HepG2 (cell line): ENCODE measurements around the gene ULK4. TPM values are rescaled to one million over a fixed set of nuclear protein-coding genes. Genes with fewer than 3 reads are reported as not detected.

Experiments used
- ARNTL ChIP-seq: sonication (generic); formaldehyde crosslinking; IDR thresholded peaks from 2 replicates; pipeline ENCODE4 v1.4.0; 2020; ENCODE audit warnings: mild to moderate bottlenecking, missing genetic modification reagents
- CHCHD3 ChIP-seq: sonication (generic); formaldehyde crosslinking; IDR thresholded peaks from 2 replicates; pipeline ENCODE4 v1.8.0; 2022; ENCODE audit warnings: mild to moderate bottlenecking, missing genetic modification reagents, moderate library complexity
- GTF2F1 ChIP-seq: fragments of 150-350 bp; IDR thresholded peaks from 2 replicates; pipeline ENCODE4 v1.6.1; 2014; ENCODE audit warnings: low read length
- MAFF ChIP-seq: IDR thresholded peaks from 2 replicates; pipeline ENCODE4 v1.6.1; 2011; ENCODE audit warnings: low read depth, low read length, improper control_type of control experiment
- RORA ChIP-seq: sonication (generic); formaldehyde crosslinking; IDR thresholded peaks from 2 replicates; pipeline ENCODE4 v1.5.0; 2020; ENCODE audit warnings: mild to moderate bottlenecking, missing genetic modification reagents, moderate library complexity
- ZBTB8A ChIP-seq: sonication (generic); formaldehyde crosslinking; IDR thresholded peaks from 2 replicates; pipeline ENCODE4 v1.4.0; 2020; ENCODE audit warnings: mild to moderate bottlenecking, low read depth, missing genetic modification reagents, borderline replicate concordance
- ZNF775 ChIP-seq: sonication (generic); formaldehyde crosslinking; IDR thresholded peaks from 2 replicates; pipeline ENCODE4 v1.4.0; 2020; ENCODE audit warnings: missing genetic modification reagents, mild to moderate bottlenecking, moderate library complexity, borderline replicate concordance
- ZNF788 ChIP-seq: sonication (generic); formaldehyde crosslinking; IDR thresholded peaks from 2 replicates; pipeline ENCODE4 v1.5.0; 2020; ENCODE audit warnings: mild to moderate bottlenecking, missing genetic modification reagents, borderline replicate concordance
- polyA plus RNA-seq, 8 experiments: library from polyadenylated mRNA; depleted of rRNA in 3 of 8; stranded (reverse) in 7 of 8; unstranded in 1 of 8; fragments of >200 nt; fragmentation: Illumina TruSeq in 4 of 8; extraction: Trizol in 4 of 8; gene quantifications; 2 replicates each; pipeline versions ENCODE4 v1.2.1 to v1.2.3, GENCODE V29; 2011 to 2016; ENCODE audit warnings: low read depth in 4 of 8, missing spikeins in 1 of 8, mixed read lengths in 1 of 8; ENCODE audit not compliant: insufficient read depth in 1 of 8
- total RNA-seq, 5 experiments: library from RNA; depleted of rRNA; stranded (reverse); fragments of >200 nt; fragmentation: Illumina TruSeq; extraction: Trizol; gene quantifications; 2 replicates each; pipeline ENCODE4 v1.2.3, GENCODE V29; 2016; ENCODE audit warnings: low read depth in 1 of 5
- TF ChIP-seq, protein P1 (sequence below): sonication (generic); formaldehyde crosslinking; IDR thresholded peaks from 2 replicates; pipeline ENCODE4 v1.9.0; 2021; ENCODE audit warnings: mild to moderate bottlenecking, missing genetic modification reagents
- TF ChIP-seq, protein P2 (sequence below), 2 experiments: sonication (generic) in 1 of 2; formaldehyde crosslinking in 1 of 2; IDR thresholded peaks; 2 replicates each; pipeline versions ENCODE4 v1.4.0 to v1.6.1; 2016 to 2020; ENCODE audit warnings: borderline replicate concordance in 1 of 2, low read depth in 1 of 2, mild to moderate bottlenecking in 1 of 2, missing genetic modification reagents in 1 of 2
- TF ChIP-seq, protein P3 (sequence below): sonication (generic); formaldehyde crosslinking; IDR thresholded peaks from 2 replicates; pipeline ENCODE4 v1.4.0; 2020; ENCODE audit warnings: missing genetic modification reagents, borderline replicate concordance
- TF ChIP-seq, protein P4 (sequence below): sonication (generic); formaldehyde crosslinking; conservative IDR thresholded peaks from 2 replicates; pipeline ENCODE4 v1.4.0; 2020; ENCODE audit warnings: missing genetic modification reagents

The ULK4 gene
- total and polyA plus RNA-seq, 2 of the 13 experiments (the other 11 are each of a cell fraction or from before 2014, with no cell fraction given), result 6.7 to 11.8 TPM

DNA sequence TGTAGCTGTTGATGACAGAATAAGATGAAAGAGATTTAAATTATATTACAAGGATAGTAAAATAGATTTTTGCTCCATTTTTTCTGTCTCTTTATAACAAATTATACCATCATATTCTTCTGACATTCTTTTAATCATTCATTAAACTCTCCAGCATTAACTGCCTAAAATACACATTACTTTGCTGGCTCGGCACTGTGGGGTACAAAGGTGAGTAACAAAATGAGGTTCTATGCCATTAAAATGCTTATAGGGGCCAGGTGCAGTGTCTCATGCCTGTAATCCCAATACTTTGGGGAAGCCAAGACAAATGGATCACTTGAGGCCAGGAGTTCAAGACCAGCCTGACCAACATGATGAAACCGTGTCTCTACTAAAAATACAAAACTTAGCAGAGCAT, 81.5 kb downstream of the ULK4 start (continued):
- TF ChIP-seq, protein P1, sequence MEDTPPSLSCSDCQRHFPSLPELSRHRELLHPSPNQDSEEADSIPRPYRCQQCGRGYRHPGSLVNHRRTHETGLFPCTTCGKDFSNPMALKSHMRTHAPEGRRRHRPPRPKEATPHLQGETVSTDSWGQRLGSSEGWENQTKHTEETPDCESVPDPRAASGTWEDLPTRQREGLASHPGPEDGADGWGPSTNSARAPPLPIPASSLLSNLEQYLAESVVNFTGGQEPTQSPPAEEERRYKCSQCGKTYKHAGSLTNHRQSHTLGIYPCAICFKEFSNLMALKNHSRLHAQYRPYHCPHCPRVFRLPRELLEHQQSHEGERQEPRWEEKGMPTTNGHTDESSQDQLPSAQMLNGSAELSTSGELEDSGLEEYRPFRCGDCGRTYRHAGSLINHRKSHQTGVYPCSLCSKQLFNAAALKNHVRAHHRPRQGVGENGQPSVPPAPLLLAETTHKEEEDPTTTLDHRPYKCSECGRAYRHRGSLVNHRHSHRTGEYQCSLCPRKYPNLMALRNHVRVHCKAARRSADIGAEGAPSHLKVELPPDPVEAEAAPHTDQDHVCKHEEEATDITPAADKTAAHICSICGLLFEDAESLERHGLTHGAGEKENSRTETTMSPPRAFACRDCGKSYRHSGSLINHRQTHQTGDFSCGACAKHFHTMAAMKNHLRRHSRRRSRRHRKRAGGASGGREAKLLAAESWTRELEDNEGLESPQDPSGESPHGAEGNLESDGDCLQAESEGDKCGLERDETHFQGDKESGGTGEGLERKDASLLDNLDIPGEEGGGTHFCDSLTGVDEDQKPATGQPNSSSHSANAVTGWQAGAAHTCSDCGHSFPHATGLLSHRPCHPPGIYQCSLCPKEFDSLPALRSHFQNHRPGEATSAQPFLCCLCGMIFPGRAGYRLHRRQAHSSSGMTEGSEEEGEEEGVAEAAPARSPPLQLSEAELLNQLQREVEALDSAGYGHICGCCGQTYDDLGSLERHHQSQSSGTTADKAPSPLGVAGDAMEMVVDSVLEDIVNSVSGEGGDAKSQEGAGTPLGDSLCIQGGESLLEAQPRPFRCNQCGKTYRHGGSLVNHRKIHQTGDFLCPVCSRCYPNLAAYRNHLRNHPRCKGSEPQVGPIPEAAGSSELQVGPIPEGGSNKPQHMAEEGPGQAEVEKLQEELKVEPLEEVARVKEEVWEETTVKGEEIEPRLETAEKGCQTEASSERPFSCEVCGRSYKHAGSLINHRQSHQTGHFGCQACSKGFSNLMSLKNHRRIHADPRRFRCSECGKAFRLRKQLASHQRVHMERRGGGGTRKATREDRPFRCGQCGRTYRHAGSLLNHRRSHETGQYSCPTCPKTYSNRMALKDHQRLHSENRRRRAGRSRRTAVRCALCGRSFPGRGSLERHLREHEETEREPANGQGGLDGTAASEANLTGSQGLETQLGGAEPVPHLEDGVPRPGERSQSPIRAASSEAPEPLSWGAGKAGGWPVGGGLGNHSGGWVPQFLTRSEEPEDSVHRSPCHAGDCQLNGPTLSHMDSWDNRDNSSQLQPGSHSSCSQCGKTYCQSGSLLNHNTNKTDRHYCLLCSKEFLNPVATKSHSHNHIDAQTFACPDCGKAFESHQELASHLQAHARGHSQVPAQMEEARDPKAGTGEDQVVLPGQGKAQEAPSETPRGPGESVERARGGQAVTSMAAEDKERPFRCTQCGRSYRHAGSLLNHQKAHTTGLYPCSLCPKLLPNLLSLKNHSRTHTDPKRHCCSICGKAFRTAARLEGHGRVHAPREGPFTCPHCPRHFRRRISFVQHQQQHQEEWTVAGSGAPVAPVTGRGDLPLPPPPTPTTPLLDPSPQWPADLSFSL (CRISPR knock-in tag), result no peak
- TF ChIP-seq, protein P2, sequence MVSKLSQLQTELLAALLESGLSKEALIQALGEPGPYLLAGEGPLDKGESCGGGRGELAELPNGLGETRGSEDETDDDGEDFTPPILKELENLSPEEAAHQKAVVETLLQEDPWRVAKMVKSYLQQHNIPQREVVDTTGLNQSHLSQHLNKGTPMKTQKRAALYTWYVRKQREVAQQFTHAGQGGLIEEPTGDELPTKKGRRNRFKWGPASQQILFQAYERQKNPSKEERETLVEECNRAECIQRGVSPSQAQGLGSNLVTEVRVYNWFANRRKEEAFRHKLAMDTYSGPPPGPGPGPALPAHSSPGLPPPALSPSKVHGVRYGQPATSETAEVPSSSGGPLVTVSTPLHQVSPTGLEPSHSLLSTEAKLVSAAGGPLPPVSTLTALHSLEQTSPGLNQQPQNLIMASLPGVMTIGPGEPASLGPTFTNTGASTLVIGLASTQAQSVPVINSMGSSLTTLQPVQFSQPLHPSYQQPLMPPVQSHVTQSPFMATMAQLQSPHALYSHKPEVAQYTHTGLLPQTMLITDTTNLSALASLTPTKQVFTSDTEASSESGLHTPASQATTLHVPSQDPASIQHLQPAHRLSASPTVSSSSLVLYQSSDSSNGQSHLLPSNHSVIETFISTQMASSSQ (IDR thresholded peaks at IDR 0.05; ENCODE audit: low read depth), result no peak
- TF ChIP-seq, protein P2 (CRISPR knock-in tag; IDR thresholded peaks at IDR 0.05; ENCODE audit: borderline replicate concordance), result no peak
- TF ChIP-seq ZNF775 (CRISPR knock-in tag), result no peak
- no peak for TF ChIP-seq ZNF788 (CRISPR knock-in tag)
- no peak for TF ChIP-seq CHCHD3 (CRISPR knock-in tag)
- TF ChIP-seq ZBTB8A, result no peak
- no peak for TF ChIP-seq RORA (CRISPR knock-in tag)
- TF ChIP-seq MAFF, result no peak
- TF ChIP-seq, protein P3, sequence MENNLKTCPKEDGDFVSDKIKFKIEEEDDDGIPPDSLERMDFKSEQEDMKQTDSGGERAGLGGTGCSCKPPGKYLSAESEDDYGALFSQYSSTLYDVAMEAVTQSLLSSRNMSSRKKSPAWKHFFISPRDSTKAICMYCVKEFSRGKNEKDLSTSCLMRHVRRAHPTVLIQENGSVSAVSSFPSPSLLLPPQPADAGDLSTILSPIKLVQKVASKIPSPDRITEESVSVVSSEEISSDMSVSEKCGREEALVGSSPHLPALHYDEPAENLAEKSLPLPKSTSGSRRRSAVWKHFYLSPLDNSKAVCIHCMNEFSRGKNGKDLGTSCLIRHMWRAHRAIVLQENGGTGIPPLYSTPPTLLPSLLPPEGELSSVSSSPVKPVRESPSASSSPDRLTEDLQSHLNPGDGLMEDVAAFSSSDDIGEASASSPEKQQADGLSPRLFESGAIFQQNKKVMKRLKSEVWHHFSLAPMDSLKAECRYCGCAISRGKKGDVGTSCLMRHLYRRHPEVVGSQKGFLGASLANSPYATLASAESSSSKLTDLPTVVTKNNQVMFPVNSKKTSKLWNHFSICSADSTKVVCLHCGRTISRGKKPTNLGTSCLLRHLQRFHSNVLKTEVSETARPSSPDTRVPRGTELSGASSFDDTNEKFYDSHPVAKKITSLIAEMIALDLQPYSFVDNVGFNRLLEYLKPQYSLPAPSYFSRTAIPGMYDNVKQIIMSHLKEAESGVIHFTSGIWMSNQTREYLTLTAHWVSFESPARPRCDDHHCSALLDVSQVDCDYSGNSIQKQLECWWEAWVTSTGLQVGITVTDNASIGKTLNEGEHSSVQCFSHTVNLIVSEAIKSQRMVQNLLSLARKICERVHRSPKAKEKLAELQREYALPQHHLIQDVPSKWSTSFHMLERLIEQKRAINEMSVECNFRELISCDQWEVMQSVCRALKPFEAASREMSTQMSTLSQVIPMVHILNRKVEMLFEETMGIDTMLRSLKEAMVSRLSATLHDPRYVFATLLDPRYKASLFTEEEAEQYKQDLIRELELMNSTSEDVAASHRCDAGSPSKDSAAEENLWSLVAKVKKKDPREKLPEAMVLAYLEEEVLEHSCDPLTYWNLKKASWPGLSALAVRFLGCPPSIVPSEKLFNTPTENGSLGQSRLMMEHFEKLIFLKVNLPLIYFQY, result no peak
- TF ChIP-seq, protein P4, sequence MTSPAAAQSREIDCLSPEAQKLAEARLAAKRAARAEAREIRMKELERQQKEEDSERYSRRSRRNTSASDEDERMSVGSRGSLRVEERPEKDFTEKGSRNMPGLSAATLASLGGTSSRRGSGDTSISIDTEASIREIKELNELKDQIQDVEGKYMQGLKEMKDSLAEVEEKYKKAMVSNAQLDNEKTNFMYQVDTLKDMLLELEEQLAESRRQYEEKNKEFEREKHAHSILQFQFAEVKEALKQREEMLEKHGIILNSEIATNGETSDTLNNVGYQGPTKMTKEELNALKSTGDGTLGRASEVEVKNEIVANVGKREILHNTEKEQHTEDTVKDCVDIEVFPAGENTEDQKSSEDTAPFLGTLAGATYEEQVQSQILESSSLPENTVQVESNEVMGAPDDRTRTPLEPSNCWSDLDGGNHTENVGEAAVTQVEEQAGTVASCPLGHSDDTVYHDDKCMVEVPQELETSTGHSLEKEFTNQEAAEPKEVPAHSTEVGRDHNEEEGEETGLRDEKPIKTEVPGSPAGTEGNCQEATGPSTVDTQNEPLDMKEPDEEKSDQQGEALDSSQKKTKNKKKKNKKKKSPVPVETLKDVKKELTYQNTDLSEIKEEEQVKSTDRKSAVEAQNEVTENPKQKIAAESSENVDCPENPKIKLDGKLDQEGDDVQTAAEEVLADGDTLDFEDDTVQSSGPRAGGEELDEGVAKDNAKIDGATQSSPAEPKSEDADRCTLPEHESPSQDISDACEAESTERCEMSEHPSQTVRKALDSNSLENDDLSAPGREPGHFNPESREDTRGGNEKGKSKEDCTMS (CRISPR knock-in tag), result no peak
- no peak for TF ChIP-seq GTF2F1
- TF ChIP-seq ARNTL, result no peak
